OCI-M2 (cell line): Measurements from ENCODE around the gene RHBG.

Source experiments
- DNase-seq: peaks from one replicate; lab custom pipeline; 2025; ENCODE audit not compliant: unreplicated experiment; lab: John Stamatoyannopoulos, UW

RHBG gene

DNA sequence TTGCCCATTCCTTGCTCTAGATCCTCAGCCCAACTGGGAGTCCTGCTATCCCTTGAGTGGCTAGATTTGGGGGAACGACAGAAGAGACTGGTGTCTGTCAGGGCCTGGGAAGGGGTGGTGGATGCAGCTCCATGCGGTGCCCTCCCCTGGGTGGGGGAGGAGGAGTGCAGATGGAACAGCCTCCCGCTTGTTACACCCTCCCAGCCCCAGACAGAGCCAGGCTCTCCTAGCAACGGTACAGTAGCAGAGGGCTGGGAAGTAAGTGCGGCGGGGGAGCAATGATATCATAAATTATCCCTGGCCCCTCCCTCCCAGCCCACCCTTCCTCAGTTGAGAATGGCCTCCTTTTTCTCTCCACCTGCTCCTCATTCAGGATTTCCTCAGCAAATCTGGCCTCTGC, 37.2 kb downstream of the RHBG start:
- no peak for DNase-seq

DNA sequence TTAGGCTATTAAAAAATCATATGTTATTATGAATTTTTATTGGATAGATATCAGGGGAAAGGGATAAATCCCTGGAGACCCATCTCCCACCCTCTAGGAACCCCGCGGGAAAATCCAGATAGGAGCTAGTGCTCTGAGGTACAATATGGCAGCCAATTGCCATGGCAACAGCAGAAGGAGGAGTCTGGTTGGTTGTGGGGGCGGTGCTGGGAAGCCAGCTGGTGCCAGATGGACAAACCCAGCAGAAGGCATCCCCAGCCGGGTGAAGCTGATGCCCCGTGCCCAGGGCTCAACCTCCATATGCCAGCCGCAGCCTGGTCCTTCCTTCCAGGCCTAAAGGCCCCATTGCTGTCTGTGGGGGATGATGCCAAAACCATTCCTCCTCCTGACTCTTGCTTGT, 38.3 kb downstream of the RHBG start:
- no peak for DNase-seq

DNA sequence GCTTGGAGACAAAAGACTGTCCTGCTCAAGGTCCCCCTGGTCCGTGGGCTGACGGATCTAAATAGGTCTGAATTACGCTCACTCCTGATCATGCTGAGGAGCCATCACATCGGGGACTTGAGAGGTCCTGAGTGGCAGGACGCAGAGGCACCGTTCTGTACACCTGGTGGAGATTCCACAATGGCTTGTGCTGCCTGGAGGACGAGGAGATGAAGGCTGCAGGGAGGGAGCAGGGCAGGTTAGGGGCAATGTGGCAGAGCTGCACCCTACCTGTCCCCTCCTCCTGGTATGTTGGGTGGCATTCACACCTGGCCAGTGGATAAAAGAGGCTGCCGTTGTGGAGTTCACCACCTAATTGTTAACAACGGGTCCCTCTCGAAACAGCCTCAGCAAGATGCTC, 38.7 kb downstream of the RHBG start:
- no peak for DNase-seq

DNA sequence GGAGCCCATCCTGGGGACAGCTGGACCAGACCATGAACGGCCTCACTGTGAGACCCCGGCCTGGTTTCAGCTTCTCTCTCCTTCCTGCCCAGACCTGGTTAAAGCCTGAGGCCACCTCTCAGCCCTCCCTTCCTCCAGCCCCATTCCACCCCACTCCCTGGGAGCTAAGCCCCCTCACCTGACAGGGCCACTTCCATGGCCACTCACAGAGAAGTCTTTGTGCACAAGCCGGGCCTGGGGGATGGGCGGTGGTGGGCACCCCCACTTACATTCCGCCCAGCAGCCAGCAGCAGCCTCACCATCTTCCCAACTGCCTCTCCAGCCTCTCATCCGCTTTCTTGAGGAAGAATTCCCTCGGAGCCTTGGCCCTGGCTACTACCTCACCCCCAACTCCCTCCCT, 40.4 kb downstream of the RHBG start:
- DNase-seq, result no peak

DNA sequence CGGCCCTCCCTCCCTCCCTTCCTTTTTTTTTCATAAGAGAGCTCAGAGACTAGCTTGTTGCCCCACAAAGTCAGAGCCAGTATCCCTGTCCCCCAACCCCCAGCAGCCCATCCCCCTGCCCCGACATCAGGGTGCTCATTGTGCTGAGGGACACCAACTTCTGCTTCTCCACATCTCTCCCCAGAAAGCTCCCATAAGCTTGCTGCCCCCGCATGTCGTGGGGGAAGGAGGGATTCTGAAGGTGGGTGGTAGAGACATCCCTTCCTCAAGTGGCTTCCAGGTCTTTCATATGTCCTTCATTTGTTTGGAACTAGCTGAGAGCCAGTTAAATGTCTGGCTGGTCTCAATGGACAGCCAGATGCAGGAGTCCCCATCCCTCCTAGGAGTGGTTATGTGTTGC, 41.2 kb downstream of the RHBG start:
- DNase-seq, result no peak

DNA sequence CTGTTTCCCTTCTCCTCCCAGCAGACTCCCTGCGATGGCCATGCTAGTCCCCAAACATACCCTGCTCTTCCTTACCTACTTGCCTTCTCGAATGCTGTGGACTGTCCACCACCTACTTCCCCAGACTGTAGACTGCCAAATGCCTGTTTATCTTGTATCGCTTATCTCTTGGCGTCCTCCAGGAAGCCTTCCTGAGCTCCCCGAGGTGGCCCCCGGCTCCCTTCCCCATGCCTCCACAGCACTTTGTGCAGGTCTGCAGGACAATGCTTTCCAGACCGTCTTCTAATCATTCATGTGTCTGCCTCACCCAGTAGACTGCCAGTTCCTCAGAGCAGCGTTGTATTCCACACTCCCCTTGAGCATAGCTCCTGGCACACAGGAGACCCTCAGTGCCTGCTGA, 41.7 kb downstream of the RHBG start:
- DNase-seq, result no peak

DNA sequence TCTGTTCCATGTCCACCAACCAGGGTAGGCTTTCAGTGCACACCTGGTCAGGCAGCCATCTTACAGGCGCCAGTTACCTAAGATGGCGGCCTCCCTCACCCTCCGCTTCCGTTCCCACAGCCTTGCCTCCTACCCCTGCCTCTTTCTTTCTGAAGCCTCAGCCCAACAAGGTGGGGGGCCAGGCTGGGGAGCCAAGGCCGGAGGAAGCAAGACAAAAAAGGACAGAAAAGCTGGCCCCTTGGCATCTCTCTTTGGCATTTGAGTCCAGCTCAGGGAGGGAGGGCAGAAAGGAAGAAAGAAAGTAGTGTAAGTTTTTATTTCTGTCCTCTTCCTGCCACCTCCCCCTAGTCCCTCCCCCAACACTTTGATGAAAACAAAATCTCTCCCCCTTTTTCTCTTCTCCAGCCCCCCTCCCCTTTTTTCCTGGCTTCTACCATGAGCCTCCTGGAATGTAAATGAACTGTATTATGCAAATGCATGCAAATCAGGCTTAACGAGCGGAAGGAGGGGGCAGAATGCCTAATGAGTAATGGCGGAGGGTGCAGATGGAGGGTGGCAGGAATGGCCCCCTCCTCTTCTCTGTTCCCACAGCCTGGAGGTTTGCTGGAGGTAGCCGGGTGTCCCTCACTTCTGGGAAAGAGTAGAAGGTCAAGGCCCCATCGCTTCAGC, 43.8 kb downstream of the RHBG start:
- DNase-seq, result no peak

DNA sequence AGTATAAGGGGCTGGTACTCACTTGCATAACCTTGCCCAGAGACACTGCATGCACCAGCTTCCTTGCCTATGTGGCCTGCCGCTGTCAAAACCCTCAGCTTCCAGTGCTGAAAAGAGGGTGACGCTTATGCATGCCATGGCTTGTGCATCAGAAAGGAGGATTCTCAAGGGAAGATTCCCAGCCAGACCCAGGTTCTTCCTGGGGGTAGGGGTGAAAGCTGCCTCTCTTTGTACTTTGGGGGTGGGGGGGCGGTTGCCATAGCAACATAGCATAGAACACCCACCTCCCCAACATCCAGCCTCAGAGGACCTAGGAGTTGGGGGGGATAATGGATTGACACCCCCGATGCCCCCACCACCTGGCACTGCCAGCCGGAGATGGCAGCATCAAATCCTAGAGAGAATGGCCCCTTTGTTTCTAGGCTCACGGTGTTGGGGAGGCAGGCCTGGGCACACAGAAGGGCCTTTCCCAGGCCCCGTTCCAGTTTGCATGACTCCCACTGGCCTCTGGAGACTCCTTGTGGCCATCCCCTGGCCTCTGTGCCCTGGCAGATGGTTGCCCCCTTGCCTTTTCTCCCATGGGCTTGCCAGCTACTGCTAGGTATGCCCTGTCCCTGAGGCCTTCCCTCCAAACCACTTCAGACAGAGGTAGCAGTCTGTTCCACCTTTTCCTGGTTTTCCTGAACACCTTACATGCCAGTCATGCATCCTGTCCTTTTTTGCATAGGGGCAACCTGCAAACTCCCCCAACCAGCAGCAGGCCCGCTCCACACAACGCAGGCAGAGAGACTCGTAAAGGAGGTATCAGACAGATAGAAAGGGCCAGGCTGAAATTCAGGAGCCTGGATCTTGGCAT, 44.6 kb downstream of the RHBG start:
- DNase-seq, result no peak

DNA sequence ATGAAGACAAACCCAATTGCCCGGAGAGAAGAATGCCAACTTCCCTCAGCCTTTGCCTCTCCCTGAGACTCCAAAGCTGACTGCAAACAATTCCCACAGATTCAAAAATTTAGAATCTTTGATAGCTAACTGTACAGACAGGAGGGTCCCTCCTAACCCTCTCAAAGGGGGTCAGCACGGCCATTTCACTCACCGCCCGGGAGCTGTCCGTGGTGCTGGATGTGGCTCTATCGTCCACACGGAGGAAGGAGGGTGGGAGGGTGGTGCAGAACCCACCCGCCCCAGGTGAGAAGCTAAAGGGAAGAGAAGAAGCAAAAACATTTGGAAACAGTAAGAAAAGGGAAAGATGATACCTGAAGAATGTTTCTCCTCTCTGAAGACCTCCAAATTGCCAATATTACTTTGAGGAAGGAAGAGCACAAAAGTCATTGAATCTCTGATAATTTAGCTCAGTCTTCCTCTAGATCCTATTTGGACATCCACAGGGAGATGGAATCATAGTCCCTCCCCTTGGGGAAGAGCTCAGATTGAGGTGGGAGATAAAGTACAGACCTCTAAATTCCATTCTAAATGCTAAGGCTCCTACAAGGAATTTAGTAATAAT, 45.6 kb downstream of the RHBG start:
- DNase-seq, result no peak

DNA sequence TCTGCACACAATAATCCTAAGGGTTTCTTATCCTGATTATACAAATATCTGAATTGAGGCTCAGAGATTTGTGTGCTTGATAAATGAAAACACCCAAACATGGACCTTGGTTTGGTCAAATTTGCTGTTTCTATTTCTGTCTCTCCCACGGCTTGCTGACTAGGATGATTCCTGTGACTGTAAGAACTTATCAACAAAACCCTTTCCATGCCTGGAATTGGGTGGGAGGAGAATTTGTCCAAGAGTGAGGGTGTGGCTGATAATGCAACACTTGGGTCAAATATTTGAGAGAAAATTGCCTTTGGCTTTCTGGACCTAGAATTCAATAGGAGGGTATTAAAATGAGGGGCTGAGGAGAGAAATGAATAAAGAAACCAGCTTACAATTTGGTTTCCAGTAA, 48.0 kb downstream of the RHBG start:
- no peak for DNase-seq

DNA sequence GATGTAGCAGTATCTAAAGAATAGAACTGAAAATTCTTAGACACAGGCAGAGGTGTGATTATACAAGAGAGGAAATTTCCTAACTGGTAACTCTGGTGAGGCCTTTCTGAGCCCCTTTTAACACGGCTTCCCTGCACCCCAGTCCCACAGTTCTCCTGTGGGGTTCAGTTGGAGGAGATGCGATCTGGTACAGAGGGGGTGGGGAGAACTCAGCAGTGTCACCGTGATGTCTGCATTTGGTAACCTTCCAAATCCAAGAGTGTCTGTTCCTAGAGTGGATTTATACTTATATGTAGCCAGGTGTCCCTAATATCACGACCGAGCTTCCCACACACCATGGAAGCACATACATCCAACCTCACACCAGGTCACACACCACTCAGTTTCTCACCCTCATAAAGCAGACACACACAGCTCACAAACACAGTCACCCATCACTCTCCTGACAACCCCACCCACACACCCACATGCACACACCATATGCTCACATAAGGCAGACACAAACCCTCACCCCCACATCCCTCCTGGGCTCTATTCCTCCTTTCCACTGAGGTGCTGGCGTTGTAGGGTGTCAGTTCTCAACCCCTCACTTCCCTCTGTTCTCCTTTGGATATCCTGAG, 48.5 kb downstream of the RHBG start:
- no peak for DNase-seq

DNA sequence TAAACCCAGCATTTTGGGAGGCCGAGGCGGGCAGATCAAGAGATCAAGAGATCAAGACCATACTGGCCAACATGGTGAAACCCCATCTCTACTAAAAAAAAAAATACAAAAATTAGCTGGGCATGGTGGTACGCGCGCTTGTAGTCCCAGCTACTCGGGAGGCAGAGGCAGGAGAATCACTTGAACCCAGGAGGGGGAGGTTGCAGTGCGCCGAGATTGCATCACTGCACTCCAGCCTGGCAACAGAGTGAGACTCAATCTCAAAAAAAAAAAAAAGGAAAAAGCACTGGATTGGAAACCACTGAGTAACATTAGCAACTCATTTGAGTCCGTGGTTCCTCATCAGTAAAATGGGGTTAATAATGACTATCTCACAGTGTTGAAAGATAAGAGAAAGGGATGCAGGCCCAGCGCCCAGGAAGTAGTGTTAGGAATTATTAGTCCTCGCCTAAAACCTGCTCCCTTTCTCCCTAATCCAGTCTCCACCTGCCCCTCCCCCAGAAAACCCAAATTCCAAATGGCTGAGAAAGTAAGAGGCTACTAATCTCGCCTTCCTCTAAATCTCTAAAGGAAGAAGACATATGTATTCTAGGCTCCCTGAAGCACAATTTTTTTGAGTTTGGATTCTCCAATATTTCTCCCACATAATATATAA, 49.5 kb downstream of the RHBG start:
- DNase-seq, result no peak

DNA sequence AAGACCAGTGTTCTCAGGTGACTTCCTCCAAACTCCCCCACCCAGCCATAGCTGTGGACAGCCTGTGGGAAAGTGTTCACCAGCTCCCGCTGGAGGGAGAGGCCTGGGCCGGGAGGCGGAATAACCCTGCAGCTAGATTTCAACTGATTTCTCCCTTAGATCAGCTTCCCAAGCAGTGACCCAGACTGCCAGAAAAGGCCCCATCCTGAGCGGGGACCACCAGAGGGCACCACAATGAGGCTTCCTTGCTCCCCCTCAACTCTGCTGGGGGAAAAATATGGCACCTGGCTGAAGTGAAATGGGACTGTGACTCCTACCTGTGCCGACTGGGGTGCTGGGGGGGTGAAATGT, 50.8 kb downstream of the RHBG start:
- DNase-seq, result no peak

DNA sequence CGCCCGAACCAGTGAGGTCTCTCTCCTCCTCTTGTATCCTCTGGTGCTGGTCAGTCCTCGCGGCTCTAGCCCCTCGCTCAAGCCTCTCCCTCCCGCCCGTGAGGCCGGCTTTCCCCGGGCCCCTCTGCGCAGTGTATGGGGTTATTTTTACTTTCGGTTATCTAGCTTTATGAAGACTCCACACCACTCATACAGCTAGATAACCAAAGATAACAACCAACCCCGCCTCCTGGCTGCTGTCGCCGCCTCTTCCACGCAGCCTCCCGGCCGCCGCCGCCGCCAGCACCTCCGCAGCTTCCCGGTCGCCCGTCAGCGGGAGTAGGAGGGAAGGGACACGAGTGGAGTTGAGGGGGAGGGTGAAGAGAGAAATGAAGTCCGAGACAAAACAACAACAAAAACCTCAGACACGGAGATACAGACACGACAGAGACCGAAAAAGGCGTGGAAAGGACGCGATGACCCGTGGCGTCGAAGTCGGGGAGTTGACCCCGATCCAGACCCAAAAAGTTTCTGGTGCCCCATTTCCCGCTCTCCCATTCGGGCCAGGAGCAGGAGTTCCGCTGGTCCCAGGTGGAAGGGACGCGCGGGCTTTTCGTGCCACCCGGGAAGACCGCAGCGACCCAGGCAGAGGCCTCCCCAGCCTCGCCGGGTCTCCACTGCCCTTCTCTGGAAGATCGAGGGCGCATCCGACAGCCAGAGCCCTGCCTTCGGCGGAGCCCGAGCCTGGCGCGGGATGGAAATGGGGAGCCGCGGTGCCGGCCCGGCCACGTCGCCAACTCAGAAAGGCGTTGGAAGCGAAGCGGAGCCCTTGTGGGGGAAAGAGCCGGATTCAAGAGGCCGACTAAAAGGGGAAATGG, 51.4 kb downstream of the RHBG start:
- DNase-seq, result no peak

DNA sequence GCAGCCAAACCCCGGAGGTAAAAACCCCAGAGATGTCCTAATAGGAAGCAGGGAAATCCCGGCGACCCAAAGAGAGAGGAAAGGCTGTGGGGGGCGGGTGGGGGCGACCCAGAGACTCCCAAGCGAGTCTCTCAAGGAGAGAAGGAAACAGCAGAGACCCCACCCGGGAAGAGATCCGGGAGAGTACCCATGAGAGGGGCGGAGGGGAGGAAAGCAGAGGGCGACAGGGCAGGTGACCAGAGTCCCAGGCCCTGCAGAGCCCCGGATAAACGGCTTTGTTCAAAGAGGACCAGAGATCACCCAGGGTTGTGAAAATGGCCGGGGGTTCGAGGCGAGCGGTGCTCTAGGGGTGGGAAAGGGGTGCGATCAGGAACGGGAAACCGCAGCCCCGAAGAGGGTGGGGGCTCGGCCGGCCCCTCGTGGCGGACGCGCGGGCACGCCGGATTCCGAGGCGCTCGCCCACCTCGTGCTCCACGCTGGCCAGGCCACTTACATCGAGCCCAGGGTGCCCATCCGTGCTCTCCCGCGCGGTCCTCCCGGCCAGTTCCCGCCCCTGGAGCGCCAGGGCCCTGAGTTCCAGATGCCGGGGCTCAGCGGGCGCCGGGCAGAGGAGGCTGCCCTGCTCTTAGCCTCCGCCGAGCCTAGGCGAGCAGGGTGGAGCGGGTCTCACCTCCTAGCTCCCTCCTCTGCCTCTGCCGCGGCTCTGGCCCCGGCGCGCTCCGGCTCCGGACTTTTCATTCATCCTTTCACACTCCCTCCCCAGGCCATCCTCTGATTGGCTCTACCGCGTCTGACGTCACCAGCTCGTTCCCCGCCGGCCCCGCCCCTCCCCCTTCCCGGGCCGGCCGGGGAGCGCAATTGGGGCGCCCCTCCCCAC, 52.3 kb downstream of the RHBG start:
- DNase-seq, result no peak

DNA sequence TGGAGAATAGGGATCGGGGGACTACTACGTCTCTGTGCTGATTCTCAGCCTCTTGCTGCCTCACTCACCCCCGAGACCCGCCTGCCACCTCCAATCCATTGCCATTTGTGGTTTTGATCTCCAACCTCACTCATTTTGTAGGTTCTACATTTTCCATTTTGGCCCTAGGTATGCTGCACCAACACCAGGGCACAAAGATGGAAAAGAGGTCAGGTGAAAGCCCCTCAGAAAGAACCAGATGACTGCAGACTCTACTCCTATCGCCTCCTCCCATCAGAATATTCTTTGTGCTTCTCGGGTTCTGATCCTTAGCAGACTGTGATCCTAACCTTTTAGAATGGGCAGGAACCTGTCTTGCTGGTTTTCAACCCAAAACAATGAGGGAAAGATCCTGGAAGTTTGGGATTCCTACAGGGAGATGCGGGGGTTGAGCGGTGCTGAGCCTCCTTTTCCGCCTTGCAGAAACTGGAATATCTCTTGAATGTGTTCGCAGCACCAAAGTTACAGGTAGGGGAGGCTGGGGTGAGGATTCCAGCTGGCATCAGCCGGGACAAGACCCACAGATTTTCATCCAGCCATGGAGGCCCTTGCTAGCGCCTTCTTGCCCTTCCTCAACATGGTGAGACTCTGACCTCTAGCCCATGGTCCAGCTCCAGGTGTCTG, 53.1 kb downstream of the RHBG start:
- no peak for DNase-seq

DNA sequence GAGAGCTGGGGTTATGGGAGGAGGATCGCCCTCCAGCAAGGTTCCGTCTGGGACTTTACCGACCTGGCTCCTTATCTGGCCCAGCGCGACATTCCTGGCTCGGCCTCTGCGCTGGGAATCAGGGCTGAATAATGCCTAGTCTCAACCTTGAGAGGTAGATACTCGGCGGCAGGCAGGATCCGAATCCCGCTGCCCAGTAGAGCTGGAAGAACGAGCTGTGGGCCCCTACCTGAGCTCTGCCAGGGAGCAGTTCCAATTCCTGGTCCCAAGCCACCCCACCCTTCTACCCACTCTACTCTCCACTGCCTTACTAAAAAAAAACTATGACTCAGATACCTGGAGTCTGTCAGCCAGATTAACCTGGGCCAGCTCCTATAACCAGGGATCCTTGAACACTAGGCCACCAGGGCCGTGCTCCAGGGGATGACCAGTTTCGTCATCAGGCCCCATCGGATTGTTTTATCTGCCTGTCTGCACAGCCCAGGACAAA, 53.6 kb downstream of the RHBG start:
- DNase-seq, result no peak

DNA sequence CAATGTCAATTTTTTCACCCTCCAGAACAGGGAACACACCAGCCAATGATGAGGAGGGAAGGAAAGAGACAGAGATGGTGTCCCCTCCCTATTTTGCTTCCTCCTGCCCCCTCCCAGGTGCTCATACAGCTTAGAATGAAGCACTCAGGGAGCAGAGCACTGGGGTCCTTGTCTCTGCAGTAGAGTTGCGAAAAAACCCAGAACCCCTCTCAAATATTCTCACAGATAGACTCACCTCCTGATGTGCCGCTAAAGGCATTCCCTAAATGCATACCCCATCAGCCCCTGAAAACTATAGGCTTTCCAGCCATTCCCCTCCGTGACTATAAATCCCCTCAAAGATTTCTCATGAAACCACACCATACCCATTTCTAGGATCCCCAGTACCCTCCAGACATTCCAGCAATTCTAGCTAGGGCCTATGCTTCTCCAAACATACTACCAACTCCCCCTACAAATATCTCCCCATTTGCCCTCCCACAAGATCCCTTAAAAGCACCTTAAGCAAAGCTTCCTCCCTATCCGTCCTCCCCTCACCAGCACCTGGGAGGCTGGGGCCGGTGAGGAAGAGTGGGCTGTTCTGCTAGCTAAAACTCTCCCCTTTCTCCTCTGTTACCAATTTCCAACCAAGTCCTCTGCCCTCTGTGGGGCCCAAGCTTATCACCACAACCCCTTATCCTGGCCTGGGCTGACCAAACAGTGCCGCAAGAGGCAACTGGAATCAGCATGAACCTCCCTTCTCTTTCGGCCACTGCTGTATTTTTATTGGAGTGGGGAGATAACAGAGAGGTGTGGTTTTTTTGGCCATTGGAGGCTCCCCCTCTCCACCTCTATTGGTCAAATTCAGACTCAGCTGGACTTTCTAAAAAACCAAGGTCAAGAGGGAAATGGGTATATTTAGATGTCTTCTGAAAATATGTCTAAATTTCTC, 54.7 kb downstream of the RHBG start:
- no peak for DNase-seq
